Tibial nerve (tissue), 4 donors: Measurements from ENCODE around the gene SHCBP1.

Experiments
- EP300 ChIP-seq, 2 donors: sonication (generic); formaldehyde crosslinking; IDR thresholded peaks; one replicate each; pipeline ENCODE4 v1.6.1; 2017; ENCODE audit warnings: antibody characterized with exemption in 2 of 2, mild to moderate bottlenecking in 1 of 2
- POLR2A ChIP-seq, 2 donors: fragments of 450-650 bp; IDR thresholded peaks; one replicate each; pipeline ENCODE4 v1.6.1; 2017; ENCODE audit warnings: antibody characterized with exemption in 2 of 2, mild to moderate bottlenecking in 2 of 2, moderate library complexity in 2 of 2
- TF ChIP-seq, protein P1 (sequence below), 5 experiments: fragments of 200-600 bp in 3 of 5; fragments of 450-650 bp in 2 of 5; sonication (generic) in 3 of 5; IDR thresholded peaks; one replicate each; pipeline ENCODE4 v1.5.1; 2016 to 2019; ENCODE audit warnings: antibody characterized with exemption in 5 of 5, mild to moderate bottlenecking in 3 of 5, moderate library complexity in 2 of 5

DNA sequence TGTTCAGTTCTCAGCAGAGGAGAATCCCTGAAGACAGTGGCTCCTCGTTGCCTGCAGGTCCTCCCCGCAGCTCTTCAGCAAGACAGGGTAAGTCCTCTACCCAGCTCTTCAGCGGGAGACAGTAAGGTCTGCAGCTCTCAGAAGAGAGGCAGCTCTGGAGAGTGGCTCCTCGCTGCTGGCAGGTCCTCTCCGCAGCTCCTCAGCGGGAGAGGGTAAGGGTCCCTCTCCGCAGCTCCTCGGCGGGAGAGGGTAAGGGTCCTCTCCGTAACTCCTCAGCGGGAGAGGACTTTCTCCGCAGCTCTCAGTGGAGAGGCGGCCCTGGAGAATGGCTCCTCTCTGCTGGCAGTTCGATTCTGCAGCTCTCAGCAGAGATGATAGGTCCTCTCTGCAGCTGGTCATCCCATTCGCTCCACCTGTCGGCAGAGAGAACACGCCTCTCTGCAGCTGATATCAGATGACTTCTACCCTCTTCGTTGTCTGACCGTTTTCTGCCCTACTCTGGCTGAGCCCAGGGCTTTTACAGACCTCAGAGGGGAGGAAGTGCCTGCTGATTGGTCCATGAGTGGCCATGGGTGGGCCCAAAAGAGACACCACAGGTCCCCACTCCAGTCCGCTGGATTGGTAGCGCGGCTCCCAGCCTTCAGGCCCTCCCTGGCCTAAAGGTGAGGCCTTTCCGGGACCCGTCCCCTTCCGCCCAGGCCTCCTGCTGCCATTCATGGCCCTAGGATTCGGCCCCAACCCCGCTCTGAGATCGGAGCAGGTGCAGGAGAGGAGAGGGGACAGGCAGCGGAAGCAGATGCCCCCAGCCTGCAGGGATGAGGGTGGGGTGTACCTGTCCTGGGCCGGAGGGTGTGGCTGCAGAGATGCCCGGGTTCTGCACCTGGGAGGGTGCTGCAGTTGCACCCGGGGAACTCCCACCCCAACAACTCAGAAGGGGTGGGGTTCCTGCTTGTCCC lies 11.9 kb upstream of the SHCBP1 start:
- TF ChIP-seq, protein P1, sequence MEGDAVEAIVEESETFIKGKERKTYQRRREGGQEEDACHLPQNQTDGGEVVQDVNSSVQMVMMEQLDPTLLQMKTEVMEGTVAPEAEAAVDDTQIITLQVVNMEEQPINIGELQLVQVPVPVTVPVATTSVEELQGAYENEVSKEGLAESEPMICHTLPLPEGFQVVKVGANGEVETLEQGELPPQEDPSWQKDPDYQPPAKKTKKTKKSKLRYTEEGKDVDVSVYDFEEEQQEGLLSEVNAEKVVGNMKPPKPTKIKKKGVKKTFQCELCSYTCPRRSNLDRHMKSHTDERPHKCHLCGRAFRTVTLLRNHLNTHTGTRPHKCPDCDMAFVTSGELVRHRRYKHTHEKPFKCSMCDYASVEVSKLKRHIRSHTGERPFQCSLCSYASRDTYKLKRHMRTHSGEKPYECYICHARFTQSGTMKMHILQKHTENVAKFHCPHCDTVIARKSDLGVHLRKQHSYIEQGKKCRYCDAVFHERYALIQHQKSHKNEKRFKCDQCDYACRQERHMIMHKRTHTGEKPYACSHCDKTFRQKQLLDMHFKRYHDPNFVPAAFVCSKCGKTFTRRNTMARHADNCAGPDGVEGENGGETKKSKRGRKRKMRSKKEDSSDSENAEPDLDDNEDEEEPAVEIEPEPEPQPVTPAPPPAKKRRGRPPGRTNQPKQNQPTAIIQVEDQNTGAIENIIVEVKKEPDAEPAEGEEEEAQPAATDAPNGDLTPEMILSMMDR (IDR thresholded peaks at IDR 0.05) = no peak
- no peak for TF ChIP-seq POLR2A (IDR thresholded peaks at IDR 0.05)
- TF ChIP-seq EP300 (IDR thresholded peaks at IDR 0.05) = no peak
